ENCODE data around the gene ZNF837. TPM values are rescaled to one million over a fixed set of nuclear protein-coding genes. Genes with fewer than 3 reads are reported as not detected.
A peak's percentile ranks its signal among the peaks of the same experiment; 100 is the strongest.

ZNF837 gene
- total and polyA plus RNA-seq, 2 of the 13 experiments (the other 11 are each of a cell fraction or from before 2014, with no cell fraction given), result 0.29 to 1.3 TPM

DNA sequence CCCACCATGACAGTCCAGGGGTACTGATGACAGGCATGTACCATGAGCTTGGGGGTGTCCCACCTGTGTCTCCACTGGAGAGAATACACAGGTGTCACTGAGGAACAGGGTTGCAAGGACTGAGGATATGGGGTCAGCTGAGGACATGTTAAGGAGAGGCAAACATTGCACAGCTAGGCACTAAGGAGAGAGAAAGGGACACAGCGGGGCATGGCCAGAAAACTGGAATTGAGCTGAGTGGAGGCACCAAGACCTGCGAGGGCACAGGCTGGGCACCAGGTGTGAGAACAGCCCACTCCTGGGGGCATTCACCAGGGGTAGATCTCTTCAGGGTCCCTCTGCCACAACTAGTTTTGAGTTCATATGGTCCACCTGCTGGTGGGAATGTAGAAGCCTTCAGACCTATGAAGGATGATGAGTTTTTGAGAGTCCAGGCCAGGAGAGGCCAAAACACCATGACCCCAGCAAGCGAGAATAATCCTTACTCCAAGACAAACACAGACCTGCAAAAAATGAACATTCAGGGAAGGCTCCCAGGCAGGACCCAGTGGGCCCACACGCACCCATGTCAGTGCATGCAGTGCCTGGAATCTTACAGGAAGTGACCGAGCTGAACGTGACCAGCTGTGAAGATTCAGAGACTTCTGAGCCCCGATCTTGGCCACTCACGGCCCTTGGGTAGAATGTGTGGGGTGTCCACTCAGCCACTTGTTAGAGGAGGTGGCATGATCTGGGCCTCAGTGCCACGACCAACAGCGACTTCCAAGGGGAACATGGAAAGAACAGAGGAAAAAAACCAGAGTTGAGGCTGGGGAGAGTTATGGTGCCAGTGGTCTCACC, 26.2 kb upstream of the ZNF837 start (continued):
- TF ChIP-seq, protein P1, sequence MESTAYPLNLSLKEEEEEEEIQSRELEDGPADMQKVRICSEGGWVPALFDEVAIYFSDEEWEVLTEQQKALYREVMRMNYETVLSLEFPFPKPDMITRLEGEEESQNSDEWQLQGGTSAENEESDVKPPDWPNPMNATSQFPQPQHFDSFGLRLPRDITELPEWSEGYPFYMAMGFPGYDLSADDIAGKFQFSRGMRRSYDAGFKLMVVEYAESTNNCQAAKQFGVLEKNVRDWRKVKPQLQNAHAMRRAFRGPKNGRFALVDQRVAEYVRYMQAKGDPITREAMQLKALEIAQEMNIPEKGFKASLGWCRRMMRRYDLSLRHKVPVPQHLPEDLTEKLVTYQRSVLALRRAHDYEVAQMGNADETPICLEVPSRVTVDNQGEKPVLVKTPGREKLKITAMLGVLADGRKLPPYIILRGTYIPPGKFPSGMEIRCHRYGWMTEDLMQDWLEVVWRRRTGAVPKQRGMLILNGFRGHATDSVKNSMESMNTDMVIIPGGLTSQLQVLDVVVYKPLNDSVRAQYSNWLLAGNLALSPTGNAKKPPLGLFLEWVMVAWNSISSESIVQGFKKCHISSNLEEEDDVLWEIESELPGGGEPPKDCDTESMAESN (CRISPR knock-in tag; conservative IDR thresholded peaks at IDR 0.05), result no peak
- TF ChIP-seq ATF5 (CRISPR knock-in tag; IDR thresholded peaks at IDR 0.05; ENCODE audit: low read depth) (0 out of 2 replicates have a peak, but pooled peaks have one; percentile 63), MTA3 (CRISPR knock-in tag; IDR thresholded peaks at IDR 0.05) (no peak), SMARCC2 (IDR thresholded peaks at IDR 0.05) (no peak), ZNF850 (CRISPR knock-in tag; conservative IDR thresholded peaks at IDR 0.05) (no peak), ZFP82 (CRISPR knock-in tag; IDR thresholded peaks at IDR 0.05; ENCODE audit: borderline replicate concordance) (no peak), FOXC1 (CRISPR knock-in tag; IDR thresholded peaks at IDR 0.05; ENCODE audit: borderline replicate concordance) (0 out of 2 replicates have a peak, but pooled peaks have one; percentile 11), ZNF251 (CRISPR knock-in tag; IDR thresholded peaks at IDR 0.05) (no peak), HDAC1 (CRISPR knock-in tag; IDR thresholded peaks at IDR 0.05) (no peak), TGIF2 (CRISPR knock-in tag; IDR thresholded peaks at IDR 0.05) (no peak), DPF2 (CRISPR knock-in tag; IDR thresholded peaks at IDR 0.05; ENCODE audit: borderline replicate concordance, low read depth) (no peak), PAF1 (CRISPR knock-in tag; IDR thresholded peaks at IDR 0.05) (no peak), TOE1 (CRISPR knock-in tag; IDR thresholded peaks at IDR 0.05) (no peak)
- TF ChIP-seq, protein P2, sequence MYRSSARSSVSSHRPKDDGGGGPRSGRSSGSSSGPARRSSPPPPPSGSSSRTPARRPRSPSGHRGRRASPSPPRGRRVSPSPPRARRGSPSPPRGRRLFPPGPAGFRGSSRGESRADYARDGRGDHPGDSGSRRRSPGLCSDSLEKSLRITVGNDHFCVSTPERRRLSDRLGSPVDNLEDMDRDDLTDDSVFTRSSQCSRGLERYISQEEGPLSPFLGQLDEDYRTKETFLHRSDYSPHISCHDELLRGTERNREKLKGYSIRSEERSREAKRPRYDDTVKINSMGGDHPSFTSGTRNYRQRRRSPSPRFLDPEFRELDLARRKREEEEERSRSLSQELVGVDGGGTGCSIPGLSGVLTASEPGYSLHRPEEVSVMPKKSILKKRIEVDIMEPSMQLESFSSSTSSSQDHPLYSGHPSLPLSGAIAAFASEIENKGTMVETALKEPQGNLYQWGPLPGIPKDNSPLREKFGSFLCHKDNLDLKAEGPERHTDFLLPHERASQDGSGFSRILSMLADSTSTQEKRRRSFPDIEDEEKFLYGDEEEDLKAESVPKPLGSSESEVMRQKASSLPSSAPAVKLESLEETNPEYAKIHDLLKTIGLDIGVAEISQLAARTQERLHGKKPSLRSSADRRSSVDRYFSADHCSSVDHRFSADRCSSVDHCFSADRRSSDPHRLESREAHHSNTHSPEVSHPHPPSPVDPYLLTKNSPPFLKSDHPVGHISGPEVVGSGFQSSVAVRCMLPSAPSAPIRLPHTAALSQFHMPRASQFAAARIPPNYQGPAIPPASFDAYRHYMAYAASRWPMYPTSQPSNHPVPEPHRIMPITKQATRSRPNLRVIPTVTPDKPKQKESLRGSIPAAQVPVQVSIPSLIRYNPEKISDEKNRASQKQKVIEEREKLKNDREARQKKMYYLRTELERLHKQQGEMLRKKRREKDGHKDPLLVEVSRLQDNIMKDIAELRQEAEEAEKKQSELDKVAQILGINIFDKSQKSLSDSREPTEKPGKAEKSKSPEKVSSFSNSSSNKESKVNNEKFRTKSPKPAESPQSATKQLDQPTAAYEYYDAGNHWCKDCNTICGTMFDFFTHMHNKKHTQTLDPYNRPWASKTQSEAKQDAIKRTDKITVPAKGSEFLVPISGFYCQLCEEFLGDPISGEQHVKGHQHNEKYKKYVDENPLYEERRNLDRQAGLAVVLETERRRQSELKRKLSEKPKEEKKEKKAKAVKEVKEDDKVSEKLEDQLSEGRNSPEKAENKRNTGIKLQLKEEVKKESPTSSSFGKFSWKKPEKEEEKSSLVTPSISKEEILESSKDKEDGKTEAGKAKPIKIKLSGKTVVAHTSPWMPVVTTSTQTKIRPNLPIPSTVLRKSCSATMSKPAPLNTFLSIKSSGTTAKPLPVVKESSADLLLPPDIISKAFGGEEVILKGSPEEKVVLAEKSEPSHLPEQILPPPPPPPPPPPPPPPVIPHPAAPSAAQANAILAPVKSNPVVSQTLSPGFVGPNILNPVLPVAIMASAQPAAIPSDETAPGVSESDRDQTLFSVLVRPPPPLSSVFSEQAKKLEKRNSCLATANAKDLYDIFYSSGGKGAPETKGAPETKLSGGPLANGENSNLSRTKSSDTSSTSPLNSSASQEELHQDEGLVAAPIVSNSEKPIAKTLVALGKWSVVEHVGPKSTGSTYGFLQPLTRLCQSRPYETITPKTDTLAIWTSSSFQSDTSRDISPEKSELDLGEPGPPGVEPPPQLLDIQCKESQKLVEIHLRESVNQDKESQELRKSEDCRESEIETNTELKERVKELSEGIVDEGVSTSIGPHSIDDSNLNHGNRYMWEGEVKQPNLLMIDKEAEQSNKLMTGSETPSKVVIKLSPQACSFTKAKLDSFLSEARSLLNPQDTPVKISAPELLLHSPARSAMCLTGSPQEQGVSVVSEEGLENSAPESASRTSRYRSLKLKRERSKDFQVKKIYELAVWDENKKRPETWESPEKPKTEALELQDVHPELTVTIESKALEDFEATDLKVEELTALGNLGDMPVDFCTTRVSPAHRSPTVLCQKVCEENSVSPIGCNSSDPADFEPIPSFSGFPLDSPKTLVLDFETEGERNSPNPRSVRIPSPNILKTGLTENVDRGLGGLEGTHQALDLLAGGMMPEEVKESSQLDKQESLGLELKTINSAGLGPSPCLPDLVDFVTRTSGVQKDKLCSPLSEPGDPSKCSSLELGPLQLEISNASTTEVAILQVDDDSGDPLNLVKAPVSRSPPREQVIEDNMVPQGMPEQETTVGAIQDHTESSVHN (CRISPR knock-in tag; IDR thresholded peaks at IDR 0.05), result 0 out of 2 replicates have a peak, but pooled peaks have one; percentile 36
- TF ChIP-seq, protein P3, sequence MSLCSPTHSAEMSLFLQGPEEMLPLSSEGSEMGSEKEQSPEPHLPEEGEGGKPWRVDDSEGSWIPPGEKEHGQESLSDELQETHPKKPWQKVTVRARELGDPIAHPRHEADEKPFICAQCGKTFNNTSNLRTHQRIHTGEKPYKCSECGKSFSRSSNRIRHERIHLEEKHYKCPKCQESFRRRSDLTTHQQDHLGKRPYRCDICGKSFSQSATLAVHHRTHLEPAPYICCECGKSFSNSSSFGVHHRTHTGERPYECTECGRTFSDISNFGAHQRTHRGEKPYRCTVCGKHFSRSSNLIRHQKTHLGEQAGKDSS (CRISPR knock-in tag; IDR thresholded peaks at IDR 0.05; ENCODE audit: borderline replicate concordance, low read depth), result 0 out of 2 replicates have a peak, but pooled peaks have one; percentile 39
- TF ChIP-seq, protein P4, sequence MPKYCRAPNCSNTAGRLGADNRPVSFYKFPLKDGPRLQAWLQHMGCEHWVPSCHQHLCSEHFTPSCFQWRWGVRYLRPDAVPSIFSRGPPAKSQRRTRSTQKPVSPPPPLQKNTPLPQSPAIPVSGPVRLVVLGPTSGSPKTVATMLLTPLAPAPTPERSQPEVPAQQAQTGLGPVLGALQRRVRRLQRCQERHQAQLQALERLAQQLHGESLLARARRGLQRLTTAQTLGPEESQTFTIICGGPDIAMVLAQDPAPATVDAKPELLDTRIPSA (CRISPR knock-in tag; IDR thresholded peaks at IDR 0.05; ENCODE audit: borderline replicate concordance), result no peak
